GM18499 (cell line): ENCODE data around the gene KLRC3.
"Not testable (repeated sequence)": the region's sequence is repeated elsewhere in the genome, so short reads cannot be mapped to it uniquely, and the experiment has no call there.

Source experiments
- ATAC-seq: cut with Tn5 transposase; IDR thresholded peaks from one replicate; pipeline ENCODE4 v1.9.1; 2021; ENCODE audit warnings: moderate number of reproducible peaks; ENCODE audit not compliant: insufficient read depth, unreplicated experiment

Gene KLRC3

GRCh38 chr12:10371893-10372535 lies 48.4 kb downstream of the KLRC3 start:
- ATAC-seq: not testable (repeated sequence)

GRCh38 chr12:10369557-10370415 lies 50.6 kb downstream of the KLRC3 start:
- ATAC-seq: no peak

GRCh38 chr12:10368206-10369171 lies 51.9 kb downstream of the KLRC3 start:
- no peak for ATAC-seq

GRCh38 chr12:10367714-10368113 lies 52.7 kb downstream of the KLRC3 start:
- not testable (repeated sequence) for ATAC-seq

- no peak for ATAC-seq
Measured at GRCh38 chr12:10366875-10367274, 53.5 kb downstream of the KLRC3 start.

GRCh38 chr12:10365696-10366405 lies 54.5 kb downstream of the KLRC3 start:
- no peak for ATAC-seq

GRCh38 chr12:10364815-10365622 lies 55.4 kb downstream of the KLRC3 start:
- ATAC-seq: peak; percentile 28

- peak; percentile 67 for ATAC-seq
Measured at GRCh38 chr12:10363914-10364814, 56.2 kb downstream of the KLRC3 start.

GRCh38 chr12:10363658-10363913 lies 56.8 kb downstream of the KLRC3 start:
- no peak for ATAC-seq

- ATAC-seq: no peak
Measured at GRCh38 chr12:10362828-10363657, 57.4 kb downstream of the KLRC3 start.

- ATAC-seq: no peak
Measured at GRCh38 chr12:10362325-10362724, 58.1 kb downstream of the KLRC3 start.
